DMS79 treated with DMSO at 0.1 percent for 48 hours (cell line): ENCODE measurements around the gene ASB10.

ENCODE experiments used
- DNase-seq: peaks from one replicate; lab custom pipeline; 2025; lab: John Stamatoyannopoulos, UW

Gene ASB10

DNA sequence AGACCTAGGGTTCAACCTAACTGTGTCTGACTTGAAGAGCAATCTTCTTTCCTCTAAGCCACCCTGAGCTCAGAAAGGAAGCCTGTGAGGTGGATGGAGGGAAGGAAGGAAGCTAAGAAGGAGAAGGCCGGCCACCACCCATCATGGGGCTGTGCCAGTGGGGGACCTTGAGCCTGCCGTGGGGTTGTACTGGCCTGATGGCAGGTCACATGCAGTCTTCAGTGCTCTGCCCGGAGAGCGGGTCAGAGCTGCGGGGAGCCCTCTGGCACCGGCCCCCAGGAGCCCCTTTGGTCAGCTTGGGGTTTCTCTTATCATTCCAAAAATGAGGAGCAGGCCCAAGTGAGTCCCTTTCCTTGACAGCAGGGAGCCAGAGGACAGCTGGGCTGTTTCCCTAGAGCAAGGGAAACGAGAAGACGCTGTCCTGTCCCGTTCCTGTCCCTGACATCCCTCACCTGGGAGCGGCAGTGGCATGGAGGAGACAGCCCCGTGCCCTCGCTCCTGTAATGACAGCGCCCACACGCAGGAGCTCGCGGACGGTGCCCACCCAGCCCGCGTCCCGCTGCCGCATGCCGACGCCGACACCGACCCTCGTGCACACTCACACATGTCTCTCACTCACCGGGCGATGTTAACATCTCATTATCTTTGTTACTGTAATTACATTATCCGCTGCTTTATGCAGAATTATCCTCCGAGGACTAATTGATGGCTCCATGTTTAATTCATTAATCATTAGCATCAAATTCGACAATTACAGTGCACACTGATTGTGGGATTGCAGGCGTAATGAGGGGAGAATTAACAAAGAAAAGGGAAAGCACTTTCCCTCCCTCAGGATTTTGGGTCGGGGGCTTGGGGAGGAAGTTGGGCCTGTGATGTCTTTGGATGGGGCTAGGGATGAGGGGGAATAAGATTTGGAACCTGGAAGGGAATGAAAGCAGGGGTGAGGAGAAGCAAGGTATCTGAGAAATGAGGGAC lies 50.9 kb downstream of the ASB10 start:
- no peak for DNase-seq

DNA sequence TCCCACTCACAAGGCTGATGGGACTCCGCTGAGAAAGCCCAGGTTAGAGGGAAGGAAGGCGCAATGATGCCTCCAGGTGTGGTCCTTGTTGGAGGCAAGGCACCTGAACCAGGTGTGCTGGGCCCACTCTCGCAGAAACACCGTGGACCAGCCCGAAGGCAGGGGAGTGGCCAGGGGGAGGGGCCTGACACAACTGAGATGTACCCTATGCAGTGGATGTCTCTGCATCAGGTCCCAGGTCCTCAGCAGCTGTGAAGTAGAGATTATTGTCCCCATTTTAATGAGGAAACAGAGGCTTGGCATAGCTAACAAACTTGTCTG lies 51.6 kb downstream of the ASB10 start:
- no peak for DNase-seq

DNA sequence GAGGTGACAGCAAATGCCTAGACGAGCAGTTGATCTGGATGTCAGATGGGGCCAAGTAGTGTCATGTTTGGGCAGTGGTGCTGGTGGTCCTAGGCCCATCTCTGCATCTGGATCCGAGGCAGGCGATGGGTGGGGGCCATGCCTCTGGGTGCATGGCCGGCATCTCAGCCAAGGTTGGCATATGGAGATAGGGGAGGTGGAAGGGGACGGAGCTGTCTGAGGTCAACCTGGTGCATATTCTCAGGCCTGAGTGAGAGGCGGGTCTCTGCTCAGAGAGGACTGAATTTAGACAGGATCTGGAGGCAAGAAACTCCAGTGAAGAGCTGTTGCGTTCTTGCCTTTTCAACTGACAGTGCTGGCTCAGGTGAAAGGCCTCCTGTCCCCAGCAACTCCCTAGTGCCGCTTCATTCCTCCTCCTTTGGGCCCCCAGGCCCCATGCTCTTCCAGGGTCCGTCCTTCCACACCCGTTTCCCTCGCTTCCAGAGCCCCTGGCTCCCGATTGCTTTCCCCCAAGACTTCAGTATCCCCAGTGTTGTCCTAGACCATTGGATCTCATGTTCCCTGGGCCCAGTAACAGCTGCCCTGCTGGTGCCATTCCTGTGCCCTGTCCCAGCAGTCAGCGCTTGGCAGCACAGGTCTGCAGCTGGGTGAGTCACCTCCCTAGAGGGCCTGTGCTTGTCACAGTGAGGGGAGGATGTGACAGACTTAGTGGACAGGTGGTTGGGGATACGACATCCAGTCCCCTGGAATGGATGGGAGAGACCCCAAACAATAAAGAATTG lies 52.1 kb downstream of the ASB10 start:
- DNase-seq = no peak

DNA sequence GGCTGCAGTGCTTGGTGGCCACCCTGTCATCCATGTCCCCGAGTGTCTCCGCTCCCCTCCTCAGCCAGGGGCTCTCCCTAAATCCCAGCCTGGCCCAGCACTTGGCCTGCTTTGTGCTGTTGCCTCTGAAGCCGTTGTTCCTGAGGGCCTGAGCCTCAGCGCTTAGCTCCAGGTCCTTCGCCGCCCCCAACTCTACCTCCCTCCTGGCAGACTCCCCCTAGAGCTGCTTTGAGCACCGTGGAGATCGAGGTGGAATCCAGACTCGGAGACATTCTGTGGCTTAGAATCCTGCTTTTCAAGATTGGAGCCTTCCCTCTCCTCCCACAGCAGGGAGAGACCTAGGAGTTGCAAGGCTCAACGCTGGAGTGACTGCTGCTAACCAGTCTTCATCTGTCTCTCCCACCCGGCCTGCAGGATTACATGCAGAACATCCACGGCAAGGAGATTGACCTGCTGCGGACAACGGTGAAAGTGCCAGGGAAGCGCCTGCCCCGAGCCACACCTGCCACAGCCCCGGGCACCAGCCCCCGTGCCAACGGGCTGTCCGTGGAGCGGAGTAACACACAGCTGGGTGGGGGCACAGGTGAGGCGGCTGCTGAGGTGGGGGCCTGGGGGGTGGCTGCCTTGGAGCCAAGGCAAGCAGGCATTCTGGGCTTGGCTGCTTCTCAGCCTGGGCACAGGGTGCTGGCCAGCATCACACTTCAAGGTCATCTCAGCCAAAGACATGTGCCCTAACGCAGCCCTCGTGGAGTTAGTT lies 52.9 kb downstream of the ASB10 start:
- no peak for DNase-seq

DNA sequence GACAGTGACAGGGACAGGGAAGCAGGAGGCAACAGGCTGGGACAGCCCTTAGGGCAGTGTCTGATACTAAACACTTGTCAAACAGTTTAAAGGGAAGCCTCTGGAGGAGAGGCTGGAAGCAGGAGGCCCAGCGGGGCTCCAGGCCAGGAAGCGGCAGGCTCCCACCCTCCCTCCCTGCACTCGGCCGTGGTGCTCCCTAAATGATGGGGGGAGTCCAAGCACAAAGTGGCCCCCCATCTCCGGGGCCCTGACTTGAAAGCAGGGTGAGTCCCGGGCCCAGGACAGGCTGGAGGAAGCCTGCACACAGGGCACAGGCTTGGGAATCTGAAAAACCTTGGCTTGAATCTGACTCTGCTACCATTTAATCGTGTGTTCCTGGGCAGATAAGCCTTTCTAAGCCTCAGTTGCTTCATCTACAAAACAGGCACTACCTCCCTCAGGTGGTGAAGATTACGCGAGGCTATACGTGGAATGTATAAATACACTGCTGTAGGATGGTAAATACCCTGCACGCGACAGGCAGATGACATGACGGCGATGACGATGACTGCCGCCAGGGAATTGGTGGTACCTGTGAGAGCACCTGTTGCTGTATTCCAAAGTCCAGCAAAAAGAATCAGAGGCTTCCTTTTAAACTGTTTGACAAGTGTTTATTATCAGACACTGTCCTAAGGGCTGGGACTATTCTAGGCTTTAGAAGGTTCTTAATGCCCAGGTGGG lies 53.6 kb downstream of the ASB10 start:
- DNase-seq = no peak

DNA sequence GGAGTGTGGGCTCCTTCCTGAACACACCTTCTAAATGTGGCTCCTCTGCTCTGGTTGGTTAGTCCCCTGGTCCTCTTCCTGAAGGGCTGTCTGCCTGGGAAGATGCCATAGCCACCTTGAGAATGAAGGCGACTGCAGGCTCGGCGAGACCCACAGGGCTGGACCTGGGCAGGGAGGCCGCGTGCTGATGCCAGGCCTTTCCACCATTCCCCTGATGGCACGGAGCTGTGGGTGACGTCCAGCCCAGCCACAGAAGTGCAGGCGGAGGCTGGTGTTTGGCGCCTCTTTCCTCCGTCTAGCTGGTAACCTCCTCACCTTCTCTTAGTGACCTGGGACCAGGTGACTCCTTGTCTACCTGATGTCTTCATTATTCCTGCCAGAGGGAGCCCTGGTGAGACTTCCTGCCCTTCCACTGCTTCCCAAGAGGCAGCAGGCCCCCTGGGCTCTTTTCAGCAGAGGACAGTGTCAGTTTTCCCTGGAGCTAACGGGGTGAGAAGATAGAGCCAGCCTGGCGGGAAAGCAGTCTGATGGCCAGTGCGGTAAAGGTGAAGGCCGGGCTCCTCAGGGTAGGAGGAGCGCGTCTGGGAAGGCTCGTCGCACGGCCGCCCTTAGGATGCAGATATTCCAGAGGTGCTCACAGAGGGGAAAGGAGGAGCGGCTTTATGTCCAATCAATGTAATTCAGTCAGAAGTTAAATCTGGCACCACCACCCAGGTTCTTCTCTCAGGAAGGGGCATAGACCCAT lies 54.4 kb downstream of the ASB10 start:
- DNase-seq = no peak

DNA sequence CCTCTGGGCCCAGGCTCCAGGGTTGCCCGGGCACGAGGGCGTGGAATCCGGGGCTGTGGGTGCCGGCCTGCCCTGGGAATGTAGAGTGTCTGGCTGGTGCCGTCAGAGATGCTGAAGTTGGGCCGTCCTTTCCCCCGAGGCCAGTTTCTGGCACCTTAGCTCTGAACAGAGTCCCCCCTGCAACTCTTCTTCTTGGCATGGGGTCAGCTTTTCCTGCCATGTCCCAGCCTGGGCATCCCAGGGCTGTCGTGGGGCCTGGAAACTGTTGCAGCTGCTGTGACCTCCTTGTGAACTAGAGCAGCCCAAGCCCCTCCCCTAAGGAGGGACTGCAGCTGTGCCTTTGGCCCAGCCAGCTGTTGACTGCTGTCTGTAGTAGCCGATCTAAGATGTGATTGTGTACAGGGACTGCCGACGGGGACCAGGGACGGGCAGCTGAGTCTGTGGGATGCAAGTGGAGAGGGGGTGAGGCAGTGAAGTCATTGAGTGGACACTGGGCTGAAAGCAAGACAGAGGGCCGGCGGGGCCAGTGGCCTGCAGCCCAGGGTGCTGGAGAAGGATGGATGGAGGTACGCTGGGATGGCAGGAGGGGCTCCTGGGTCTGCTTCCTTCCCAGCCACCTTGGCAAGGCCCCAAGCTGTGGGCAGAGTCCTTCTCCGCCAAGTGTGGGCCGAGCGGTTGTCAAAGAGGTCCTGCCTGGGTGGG lies 55.3 kb downstream of the ASB10 start:
- no peak for DNase-seq

DNA sequence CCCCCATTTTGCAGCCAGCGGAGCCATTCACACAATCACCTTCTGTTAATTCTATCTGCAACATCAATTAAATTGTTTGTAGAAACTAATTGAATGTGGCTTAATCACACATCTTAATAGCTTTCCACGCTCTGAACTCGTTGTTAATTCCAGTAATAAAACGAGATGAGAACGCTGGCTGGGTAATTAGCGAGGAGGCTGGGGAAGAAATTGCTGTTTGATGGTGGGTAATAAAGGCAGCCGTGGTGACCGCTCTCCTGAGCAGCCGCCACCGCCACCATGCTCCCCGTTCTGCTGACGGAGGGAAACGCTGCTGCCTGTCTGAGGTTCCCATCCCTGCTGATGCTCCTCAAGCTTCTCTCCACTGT lies 55.8 kb downstream of the ASB10 start:
- DNase-seq = no peak

DNA sequence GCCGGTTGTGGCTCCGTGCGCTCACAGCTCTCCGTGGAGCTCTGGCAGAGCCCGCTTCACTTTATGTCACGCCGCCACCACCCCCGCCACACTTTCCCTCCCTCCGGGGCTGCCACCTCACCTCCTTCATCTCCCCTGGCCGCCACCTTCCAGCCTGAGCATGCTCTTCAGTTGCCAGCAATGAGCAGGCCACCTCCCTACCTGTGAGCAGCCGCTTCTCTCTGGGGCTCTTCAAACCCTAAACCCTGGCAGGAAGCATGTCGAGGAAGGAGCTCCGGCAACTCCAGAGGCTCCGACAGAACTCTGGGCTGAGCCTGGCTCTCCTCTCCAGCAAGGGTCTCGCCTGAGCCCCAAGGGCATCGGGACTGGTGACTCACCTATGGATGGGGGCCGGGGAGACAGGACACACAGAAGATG lies 56.3 kb downstream of the ASB10 start:
- no peak for DNase-seq

DNA sequence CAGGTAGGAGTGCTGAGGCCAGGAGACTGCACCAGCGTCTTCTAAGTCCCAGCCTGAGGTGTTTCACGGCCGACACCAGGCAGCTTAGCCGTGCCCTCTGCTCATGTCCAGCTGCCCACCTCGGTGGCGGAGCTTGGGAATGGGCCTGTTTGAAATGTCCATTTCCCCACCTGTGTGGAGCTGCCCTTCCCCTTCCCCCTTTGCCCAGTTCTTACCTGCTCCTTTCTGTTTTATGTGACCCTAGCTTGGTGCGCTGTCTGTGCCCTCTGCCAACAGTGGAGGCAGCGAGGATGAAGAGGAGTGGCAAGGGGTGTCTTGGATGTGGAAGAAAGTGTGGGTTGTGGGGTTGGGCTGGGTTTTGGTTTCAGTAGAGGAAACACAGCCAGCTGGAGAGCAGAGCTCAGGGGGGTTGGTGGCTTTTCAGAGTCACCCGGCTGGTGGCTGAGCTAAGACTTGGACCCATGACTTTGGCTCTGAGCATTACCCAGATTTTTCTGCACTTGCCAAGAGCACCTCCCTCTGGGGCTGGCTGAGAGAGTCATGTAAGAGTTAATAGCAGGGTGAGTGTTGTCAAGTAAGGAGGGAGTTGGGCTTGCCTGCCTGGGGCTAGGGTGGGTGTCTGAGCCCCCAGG lies 57.0 kb downstream of the ASB10 start:
- DNase-seq = no peak

DNA sequence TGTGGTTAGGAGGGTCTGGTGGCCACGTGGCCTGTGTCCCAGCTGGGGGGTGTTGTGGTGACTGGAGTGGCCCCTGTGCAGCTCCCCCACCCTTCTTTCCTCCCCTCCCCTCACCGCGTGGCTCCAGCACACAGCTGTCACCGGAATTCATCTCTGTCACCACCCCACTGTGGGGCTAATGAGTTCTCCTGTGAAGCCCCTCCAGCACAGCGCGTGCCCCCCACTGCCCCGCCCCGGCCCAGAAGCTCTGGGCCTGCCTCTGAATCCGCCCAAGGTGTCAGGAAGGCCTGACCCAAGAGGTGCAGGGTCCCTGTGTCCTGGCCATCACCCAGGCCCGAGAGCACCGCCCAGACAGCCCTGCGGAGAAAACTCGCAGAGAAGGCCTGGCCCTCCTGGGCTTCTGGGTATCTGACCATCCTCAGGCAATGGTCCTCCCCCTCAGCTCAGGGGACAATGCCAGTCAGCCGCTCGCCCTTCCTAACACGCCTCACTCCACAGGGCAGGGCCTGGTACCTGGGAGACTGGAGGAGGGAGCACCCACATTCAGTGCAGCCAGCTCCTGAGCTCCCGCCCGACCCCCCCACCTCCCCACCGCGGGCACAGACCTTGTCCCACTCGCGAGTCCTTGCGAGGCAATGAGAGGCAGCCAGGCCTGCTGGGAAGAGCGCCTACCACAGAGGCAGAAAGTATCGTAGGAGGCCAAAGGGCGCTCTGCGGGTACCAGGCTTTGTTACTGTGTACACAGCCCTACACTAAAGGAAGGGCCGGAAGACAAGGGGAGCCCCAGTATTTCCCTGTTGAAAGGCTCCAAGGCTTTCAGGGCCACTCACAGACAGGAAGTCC lies 57.7 kb downstream of the ASB10 start:
- no peak for DNase-seq

DNA sequence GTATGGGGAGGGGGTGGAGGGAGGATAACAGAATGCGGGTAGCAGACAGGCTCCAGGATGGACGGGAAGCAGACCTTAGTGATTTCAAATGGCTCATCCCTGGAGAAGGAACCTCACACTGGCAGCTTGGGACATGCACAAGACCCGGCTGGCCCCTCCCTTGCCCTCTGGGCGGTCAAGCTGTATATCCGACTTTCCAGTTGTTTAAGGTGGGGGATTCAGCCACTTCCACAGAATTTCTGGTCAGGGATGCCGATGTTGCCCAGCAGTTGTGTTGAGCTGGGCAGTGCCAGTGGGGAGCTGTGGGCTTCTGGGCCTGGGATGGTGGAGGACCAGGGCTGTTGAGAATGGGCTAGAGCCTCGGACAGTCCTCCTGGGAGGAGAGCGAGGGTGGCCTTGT lies 58.3 kb downstream of the ASB10 start:
- no peak for DNase-seq

DNA sequence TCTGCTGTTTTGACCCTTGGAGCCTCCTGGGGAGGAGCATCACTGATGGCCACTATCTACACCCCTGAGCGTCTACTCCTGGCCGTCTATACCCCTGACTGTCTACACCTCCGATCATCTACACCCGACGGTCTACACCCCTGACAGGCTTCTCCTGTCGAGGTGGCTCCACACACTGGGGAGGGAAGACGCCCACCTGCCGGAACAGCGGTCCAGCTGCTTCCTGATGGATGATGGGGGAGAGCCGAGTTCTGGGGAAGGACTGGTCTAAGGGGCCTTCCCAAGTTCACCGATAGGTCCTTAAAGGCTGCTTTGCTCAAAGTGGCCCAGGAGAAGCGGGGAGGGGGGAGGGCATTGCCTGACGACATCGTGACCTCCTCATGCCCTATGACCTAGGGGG lies 58.9 kb downstream of the ASB10 start:
- no peak for DNase-seq

DNA sequence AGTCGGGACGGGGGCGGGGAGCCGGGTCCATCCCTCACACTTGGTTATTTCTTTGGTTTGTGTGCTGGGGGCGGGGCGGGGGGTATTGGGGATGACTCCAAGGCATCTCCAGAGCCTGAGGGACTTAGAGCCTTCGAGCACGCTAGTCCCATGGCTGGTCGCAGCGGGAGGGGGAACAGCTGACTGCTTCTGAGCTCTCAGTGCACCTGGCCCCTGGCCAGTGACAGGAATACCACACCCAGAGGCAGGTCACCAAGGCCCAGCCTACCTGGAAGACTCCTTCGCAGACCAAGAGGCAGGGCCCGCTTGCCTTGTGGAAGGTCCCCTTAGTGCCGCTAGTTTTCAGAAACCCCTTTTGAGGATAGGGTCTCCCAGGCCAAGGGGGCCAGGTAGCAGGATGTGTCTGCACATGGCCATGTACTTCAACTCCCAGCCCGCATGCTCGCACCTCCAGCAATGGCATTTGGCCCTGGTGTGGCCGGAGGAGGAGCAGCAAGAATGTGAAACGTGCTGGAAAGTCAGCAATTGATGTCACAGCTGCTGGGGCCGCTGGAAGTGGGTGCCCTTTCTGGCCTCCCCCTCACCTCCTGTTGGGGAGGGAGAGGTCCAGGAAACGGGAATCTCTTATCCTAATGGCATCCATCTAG lies 60.4 kb downstream of the ASB10 start:
- peak; percentile 32 for DNase-seq

DNA sequence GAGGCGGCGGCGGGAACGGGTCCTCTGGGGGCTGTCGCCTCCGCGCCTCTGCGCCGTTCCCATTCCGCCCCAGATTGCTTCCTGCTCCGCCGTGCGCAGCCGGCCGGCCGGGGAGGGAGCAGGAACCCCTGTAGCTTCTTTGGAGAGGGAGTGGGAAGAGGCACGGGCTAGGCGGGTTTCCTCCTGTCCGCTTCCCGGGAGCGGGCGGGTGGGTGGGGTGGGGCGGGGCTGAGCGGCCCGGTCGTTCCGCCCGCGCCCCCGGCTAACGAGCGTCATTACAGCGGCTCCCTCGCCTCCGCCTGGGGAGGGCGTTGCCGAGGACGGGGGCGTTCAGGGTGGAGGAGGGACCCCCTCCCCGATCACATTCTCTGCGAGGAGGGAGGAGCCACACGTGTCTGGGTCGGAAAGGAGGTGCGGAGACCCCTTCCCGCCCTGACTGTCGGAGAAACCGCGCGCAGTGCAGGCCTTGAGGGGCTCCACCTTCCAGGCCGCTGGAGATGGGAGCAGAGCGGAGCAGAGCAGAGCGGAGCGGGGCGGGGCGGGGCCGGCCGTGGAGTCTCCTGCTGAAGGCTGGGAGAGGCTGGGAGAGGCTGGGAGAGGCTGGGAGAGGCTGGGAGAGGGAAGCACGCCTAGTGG lies 61.1 kb downstream of the ASB10 start:
- DNase-seq = no peak
